Mesenteric fat pad (tissue), 1 donor: ENCODE measurements around the gene DDAH1. TPM values are rescaled to one million over a fixed set of nuclear protein-coding genes. Genes with fewer than 3 reads are reported as not detected.

Experiments used
- DNase-seq: peaks from one replicate; pipeline ENCODE4 v3.0.0-alpha.2; 2020; ENCODE audit warnings: low spot score
- total RNA-seq: library from RNA; stranded (reverse); fragmentation: NEBNext Ultra II Directional; extraction: Animal tissue kit (Norgen Biotek cat#: 25700); gene quantifications from one replicate; pipeline ENCODE4 v1.2.1, GENCODE V29; 2021
- donor health status: DM: yes; HTN: yes; CAD: no.

Gene DDAH1
- total RNA-seq, 1 donor from 2014 or later = 15.4 TPM

- no peak for DNase-seq
Measured at GRCh38 chr1:85276978-85277639, 187.8 kb downstream of the DDAH1 start.

GRCh38 chr1:85276215-85276977 lies 188.6 kb downstream of the DDAH1 start, which contains the start of gene BCL10:
Gene BCL10, minus strand, starts transcription at chr1:85276632. Its CDS starts 280 bp downstream, at chr1:85276352.
- DNase-seq = peak; percentile 100

- DNase-seq = no peak
Measured at GRCh38 chr1:85275701-85276214, 189.2 kb downstream of the DDAH1 start.

DNA sequence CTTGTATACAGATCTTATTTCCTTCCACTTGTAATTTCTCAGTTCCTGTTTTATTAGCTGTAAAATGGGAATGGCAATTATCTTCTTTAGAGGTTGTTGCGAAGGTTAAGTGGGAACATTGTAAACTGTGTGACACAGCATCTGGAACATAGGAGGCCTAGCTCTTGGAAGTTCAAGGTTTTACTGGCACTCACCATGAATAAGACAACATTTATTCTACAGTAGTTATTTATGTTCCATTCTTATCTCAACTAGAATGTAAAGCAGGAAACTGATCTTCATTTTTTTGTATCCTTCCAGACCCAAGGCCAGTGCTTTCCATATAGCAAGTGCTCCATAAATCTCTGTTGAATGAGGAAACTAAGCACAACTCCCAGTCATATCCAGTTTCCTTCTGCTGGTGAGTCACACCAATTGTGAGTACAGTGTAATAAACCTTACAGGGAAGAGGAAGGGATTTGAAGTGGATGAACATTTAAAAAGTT lies 189.9 kb downstream of the DDAH1 start:
- no peak for DNase-seq

DNA sequence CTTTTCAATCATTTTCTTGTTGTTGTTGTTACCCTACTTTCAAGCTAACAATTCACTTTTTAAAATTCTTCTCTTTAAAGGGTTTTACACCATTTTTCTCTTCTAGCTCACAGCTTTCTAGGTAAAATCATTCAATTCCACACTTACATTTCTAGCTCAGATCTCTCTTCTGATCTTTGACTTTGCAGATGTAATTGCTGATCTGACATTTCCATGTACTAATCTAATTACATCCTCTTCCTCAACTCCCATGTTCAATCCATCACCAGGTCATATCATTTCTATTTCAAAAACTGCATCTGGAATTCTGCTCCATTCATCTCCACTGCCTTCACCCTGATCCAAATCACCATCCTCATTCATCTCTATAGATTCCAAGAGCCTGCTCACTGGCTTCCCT lies 191.6 kb downstream of the DDAH1 start:
- DNase-seq = no peak

DNA sequence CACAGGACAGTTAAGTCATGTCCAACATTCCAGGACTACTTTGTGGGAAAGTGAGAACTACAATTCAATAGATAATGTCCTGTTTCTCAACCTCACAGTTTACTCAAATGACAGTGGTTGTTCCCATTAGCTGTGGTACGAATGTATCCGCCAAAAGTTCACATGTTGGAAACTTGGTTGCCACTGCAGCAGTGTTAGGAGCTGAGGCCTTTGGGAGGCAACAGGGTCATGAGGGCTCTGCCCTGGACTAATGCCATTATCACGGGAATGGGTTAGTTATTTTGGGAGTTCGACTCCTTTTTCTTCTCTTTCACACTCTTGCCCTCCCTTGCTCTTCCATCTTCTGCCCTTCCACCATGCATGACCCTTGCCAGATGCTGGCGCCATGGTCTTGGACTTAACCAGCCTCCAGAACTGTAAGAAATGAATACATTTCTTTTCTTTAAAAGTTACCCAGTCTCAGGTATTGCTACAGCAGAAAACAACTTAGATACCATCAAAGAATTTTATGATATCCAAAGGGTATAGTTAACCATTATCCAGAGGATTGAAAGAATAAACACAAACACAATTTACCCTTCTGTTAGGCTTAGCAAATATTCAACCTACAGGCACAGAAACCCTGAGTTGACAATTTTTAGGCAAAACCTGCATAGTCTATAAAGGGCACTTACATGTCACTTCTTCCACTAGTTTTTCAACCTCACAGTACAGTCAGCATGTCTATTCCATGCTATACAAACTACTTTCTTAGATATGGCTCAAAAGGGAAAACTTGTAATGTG lies 196.0 kb downstream of the DDAH1 start:
- no peak for DNase-seq

Other genes with a start within 250 kb of the DDAH1 start
- gene C1orf52, start 205.5 kb downstream of the DDAH1 start, total RNA-seq = 18.5 TPM
- gene BCL10, start 188.5 kb downstream of the DDAH1 start, total RNA-seq = 22.2 TPM
- gene CCN1, start 115.6 kb upstream of the DDAH1 start, total RNA-seq = 536 TPM
- gene ZNHIT6, start 243.3 kb upstream of the DDAH1 start, total RNA-seq = 15.9 TPM